Endothelial cell of umbilical vein (primary cell): ENCODE data around the gene TRAPPC5. TPM values are rescaled to one million over a fixed set of nuclear protein-coding genes. Genes with fewer than 3 reads are reported as not detected.

ENCODE experiments used
- BruUV-seq: library from RNA; stranded (reverse); fragments of 400-500 nt; replicated peaks from 2 replicates; lab custom pipeline; 2021; lab: Mats Ljungman, UMichigan
- CTCF ChIA-PET: fragments of 300-600, 350-600 bp; sonication (Branson Sonifier 250); formaldehyde crosslinking; loops from one replicate; lab custom pipeline; 2021; ENCODE audit warnings: antibody characterized with exemption, inconsistent platforms; lab: Charles Lee
- POLR2A ChIA-PET: fragments of 300-600, 350-600 bp; sonication (Branson Sonifier 250); formaldehyde crosslinking; loops from one replicate; lab custom pipeline; 2021; ENCODE audit warnings: antibody characterized with exemption, inconsistent platforms; lab: Charles Lee
- DNase-seq: peaks from one replicate; pipeline ENCODE4 v3.0.0-alpha.2; 2011; ENCODE audit warnings: low read depth, low spot score
- FAIRE-seq: peaks from 2 replicates; lab custom pipeline; 2011; peaks lifted over from hg19 to GRCh38; lab: Jason Lieb, UNC
- H2AFZ ChIP-seq: 2 replicates; pipeline ENCODE4 v1.6.0; 2012; ENCODE audit warnings: low read depth, low read length, control low read depth, inconsistent platforms
- H3K27ac ChIP-seq: 2 replicates; pipeline ENCODE4 v1.5.1; 2011; ENCODE audit warnings: low read depth, mild to moderate bottlenecking, control low read depth, low read length, moderate library complexity; ENCODE audit not compliant: insufficient read depth
- H3K27me3 ChIP-seq, 2 experiments: 2 replicates each; pipeline versions ENCODE4 v1.6.0 to v1.6.1; 2011; ENCODE audit warnings: low read length in 2 of 2, mixed read lengths in 1 of 2; ENCODE audit not compliant: control insufficient read depth in 2 of 2, insufficient read depth in 2 of 2
- H3K36me3 ChIP-seq, 2 experiments: 2 replicates in 1 of 2; 3 replicates in 1 of 2; pipeline ENCODE4 v1.5.1; 2011; ENCODE audit warnings: low read length in 2 of 2, mild to moderate bottlenecking in 1 of 2, moderate library complexity in 1 of 2; ENCODE audit not compliant: control insufficient read depth in 2 of 2, insufficient read depth in 2 of 2; ENCODE audit errors: extremely low read depth in 1 of 2
- H3K4me1 ChIP-seq: 3 replicates; pipeline ENCODE4 v1.5.1; 2011; ENCODE audit warnings: mild to moderate bottlenecking, low read length; ENCODE audit not compliant: control insufficient read depth, insufficient read depth; ENCODE audit errors: extremely low read depth
- H3K4me2 ChIP-seq: 2 replicates; pipeline ENCODE4 v1.6.1; 2011; ENCODE audit warnings: low read length, control low read depth, mixed read lengths; ENCODE audit not compliant: insufficient read depth
- H3K4me3 ChIP-seq, 3 experiments: fragments of 200-600 bp in 1 of 3; sonication (generic), shearing (Covaris generic) in 1 of 3; replicated peaks in 1 of 3; 2 replicates each; pipeline ENCODE4 v1.5.1; 2011 to 2016; ENCODE audit warnings: control low read depth in 3 of 3, low read length in 3 of 3, mild to moderate bottlenecking in 2 of 3, inconsistent platforms in 1 of 3, low read depth in 1 of 3, moderate library complexity in 1 of 3; ENCODE audit not compliant: insufficient read depth in 1 of 3
- H3K79me2 ChIP-seq: 2 replicates; pipeline ENCODE4 v1.6.0; 2012; ENCODE audit warnings: low read length, inconsistent platforms; ENCODE audit not compliant: control insufficient read depth, insufficient read depth
- H3K9ac ChIP-seq: replicated peaks from 2 replicates; pipeline ENCODE3; 2011; ENCODE audit warnings: low read length, control low read depth; ENCODE audit not compliant: insufficient read depth; ENCODE audit errors: extremely low read depth
- H3K9me1 ChIP-seq: replicated peaks from 3 replicates; pipeline ENCODE4 v1.6.0; 2011; ENCODE audit warnings: mild to moderate bottlenecking, low read length; ENCODE audit not compliant: control insufficient read depth, insufficient read depth; ENCODE audit errors: extremely low read depth
- H3K9me3 ChIP-seq: replicated peaks from 2 replicates; pipeline ENCODE4 v1.5.1; 2012; ENCODE audit warnings: low read length, inconsistent platforms; ENCODE audit not compliant: control insufficient read depth, insufficient read depth
- H4K20me1 ChIP-seq: replicated peaks from 2 replicates; pipeline ENCODE3; 2011; ENCODE audit warnings: mild to moderate bottlenecking, low read length; ENCODE audit not compliant: control insufficient read depth, insufficient read depth; ENCODE audit errors: extremely low read depth
- CTCF ChIP-seq, 2 donors: IDR thresholded peaks; 1 replicate in 1 of 2; 2 replicates in 1 of 2; pipeline ENCODE4 v1.5.1; 2011; ENCODE audit warnings: low read length in 2 of 2, mild to moderate bottlenecking in 2 of 2, moderate library complexity in 2 of 2, control low read depth in 1 of 2, inconsistent platforms in 1 of 2, low read depth in 1 of 2; ENCODE audit not compliant: insufficient read depth in 1 of 2; ENCODE audit errors: extremely low read depth in 1 of 2
- EZH2 ChIP-seq: IDR thresholded peaks from 2 replicates; pipeline ENCODE4 v1.6.1; 2012; ENCODE audit warnings: borderline replicate concordance, low read depth, mild to moderate bottlenecking, moderate library complexity, low read length, inconsistent platforms; ENCODE audit not compliant: severe bottlenecking
- FOS ChIP-seq: IDR thresholded peaks from 2 replicates; pipeline ENCODE4 v1.6.1; 2011; ENCODE audit warnings: mild to moderate bottlenecking, low read length, moderate library complexity, borderline replicate concordance; ENCODE audit not compliant: insufficient read depth
- GATA2 ChIP-seq: IDR thresholded peaks from 2 replicates; pipeline ENCODE4 v1.7.0; 2011; ENCODE audit warnings: low read depth, mild to moderate bottlenecking, moderate library complexity, mixed read lengths, low read length; ENCODE audit not compliant: insufficient read length, insufficient read depth
- JUN ChIP-seq: IDR thresholded peaks from 2 replicates; pipeline ENCODE4 v1.6.1; 2011; ENCODE audit warnings: borderline replicate concordance, low read depth; ENCODE audit not compliant: insufficient read length, insufficient read depth
- MAX ChIP-seq: IDR thresholded peaks from 2 replicates; pipeline ENCODE4 v1.6.1; 2011; ENCODE audit not compliant: insufficient read depth, insufficient read length
- MYC ChIP-seq: IDR thresholded peaks from one replicate; pipeline ENCODE4 v1.6.1; 2011; ENCODE audit warnings: mild to moderate bottlenecking, low read depth, low read length
- POLR2A ChIP-seq: IDR thresholded peaks from 2 replicates; pipeline ENCODE4 v1.6.1; 2012; ENCODE audit warnings: low read depth, mild to moderate bottlenecking, control low read depth, low read length
- POLR2AphosphoS5 ChIP-seq: IDR thresholded peaks from 2 replicates; pipeline ENCODE4 v1.6.1; 2012; ENCODE audit warnings: low read depth, mild to moderate bottlenecking, control low read depth, low read length, moderate library complexity; ENCODE audit not compliant: insufficient read depth
- dilution Hi-C: fragments of 300-500 bp; cut with MboI; formaldehyde crosslinking; loops from one replicate; pipeline ENCODE4 v1.15.0; 2019; ENCODE audit warnings: low sequenced_read_pairs; ENCODE audit not compliant: extremely low pct_ligation_motif_present
- intact Hi-C: fragments of 100-400 bp; cut with micrococcal nuclease; formaldehyde crosslinking; loops from one replicate; pipeline ENCODE4 v1.10.0; 2022
- polyA plus RNA-seq, 4 experiments: library from polyadenylated mRNA; depleted of rRNA in 3 of 4; stranded (reverse) in 3 of 4; unstranded in 1 of 4; fragments of >200 nt; gene quantifications; 2 replicates each; pipeline versions ENCODE4 v1.2.1 to v1.2.3, GENCODE V29; 2011 to 2012; ENCODE audit warnings: missing spikeins in 1 of 4
- total RNA-seq: library from RNA; stranded (reverse); gene quantifications from 2 replicates; pipeline ENCODE4 v1.2.3, GENCODE V29; 2021

Gene TRAPPC5
- total and polyA plus RNA-seq, 2 donors (not counting 3 experiments of a cell fraction or from before 2014, with no cell fraction given), result 114 to 172 TPM

- no peaks in the 10 kb centered on the region for H3K9me1 ChIP-seq
- no peak overlapping the region for H3K27ac ChIP-seq
- no peaks in the 10 kb centered on the region for H4K20me1 ChIP-seq
- no peak overlapping the region for H3K9ac ChIP-seq
- H2AFZ ChIP-seq, result no peak overlapping the region
- no peaks in the 10 kb centered on the region for H3K36me3 ChIP-seq
- H3K79me2 ChIP-seq, result no peaks in the 10 kb centered on the region
- no peaks in the 10 kb centered on the region for H3K4me1 ChIP-seq
- intact Hi-C loops, result no loop called here
- CTCF ChIA-PET, result no interaction called here
- no peaks in the 10 kb centered on the region for H3K9me3 ChIP-seq
- dilution Hi-C loops, result no loop called here
- FAIRE-seq, result no peak
- H3K27me3 ChIP-seq, result no peaks in the 10 kb centered on the region
- BruUV-seq, result no TSS peak
- POLR2A ChIA-PET, result no interaction called here
- no peak overlapping the region for H3K4me3 ChIP-seq
- no peak overlapping the region for H3K4me2 ChIP-seq
- no peak for DNase-seq
- TF ChIP-seq GATA2 (no peak), JUN (no peak), POLR2AphosphoS5 (no peak), FOS (no peak), POLR2A (no peak), MYC (no peak)
Measured at GRCh38 chr19:7704280-7705060, 23.8 kb downstream of the TRAPPC5 start.

- Histone ChIP-seq H3K9me3 (no peaks in the 10 kb centered on the region), H3K27ac (no peak overlapping the region), H3K36me3 (no peaks in the 10 kb centered on the region), H3K27me3 (no peaks in the 10 kb centered on the region), H3K9me1 (no peaks in the 10 kb centered on the region), H3K79me2 (no peaks in the 10 kb centered on the region), H2AFZ (no peak overlapping the region), H3K9ac (no peak overlapping the region), H3K4me1 (no peaks in the 10 kb centered on the region), H3K4me3 (no peak overlapping the region), H3K4me2 (no peak overlapping the region), H4K20me1 (no peaks in the 10 kb centered on the region)
- intact Hi-C loops, result no loop called here
- POLR2A ChIA-PET, result no interaction called here
- dilution Hi-C loops, result no loop called here
- CTCF ChIA-PET, result no interaction called here
- DNase-seq (no peak), FAIRE-seq (no peak)
- no TSS peak for BruUV-seq
- no peak for TF ChIP-seq CTCF (IDR thresholded peaks at IDR 0.05; ENCODE audit: extremely low read depth in 1 of 2, insufficient read depth in 1 of 2, low read depth in 1 of 2, low read length in 2 of 2)
- TF ChIP-seq JUN, result no peak
- TF ChIP-seq POLR2A, result no peak
- TF ChIP-seq EZH2, result no peak
- no peak for TF ChIP-seq MYC
- TF ChIP-seq GATA2, result no peak
- TF ChIP-seq FOS, result no peak
- TF ChIP-seq MAX, result no peak
- TF ChIP-seq POLR2AphosphoS5, result no peak
Measured at GRCh38 chr19:7705387-7706187, 25.0 kb downstream of the TRAPPC5 start.
